NT2/D1 (cell line): ENCODE data around the gene TAS1R3.

Experiments
- SUZ12 ChIP-seq: IDR thresholded peaks from 2 replicates; pipeline ENCODE4 v1.6.1; 2011; ENCODE audit not compliant: insufficient read length, insufficient read depth; ENCODE audit errors: extremely low read depth
- YY1 ChIP-seq: IDR thresholded peaks from 2 replicates; pipeline ENCODE4 v1.6.1; 2011; ENCODE audit not compliant: insufficient read length, insufficient read depth

GRCh38 chr1:1295154-1295923, 35.7 kb upstream of the TAS1R3 start:
- TF ChIP-seq YY1, result no peak
- TF ChIP-seq SUZ12, result no peak
